22Rv1 (cell line): ENCODE data around the gene SART3.

Experiments used
- CTCF ChIP-seq: fragments of 450-650 bp; IDR thresholded peaks from 2 replicates; pipeline ENCODE4 v1.5.1; 2017; ENCODE audit warnings: mild to moderate bottlenecking
- ZFX ChIP-seq: fragments of 450-650 bp; IDR thresholded peaks from 2 replicates; pipeline ENCODE4 v1.6.1; 2017; ENCODE audit warnings: antibody characterized with exemption, borderline replicate concordance

GRCh38 chr12:108572166-108572790 is 11.3 kb upstream of the SART3 start:
- TF ChIP-seq CTCF (no peak), ZFX (no peak)
